ENCODE measurements around the gene SCFD1. TPM values are rescaled to one million over a fixed set of nuclear protein-coding genes. Genes with fewer than 3 reads are reported as not detected.
"Not testable (repeated sequence)": the region's sequence is repeated elsewhere in the genome, so short reads cannot be mapped to it uniquely, and the experiment has no call there.

SCFD1 gene
- total RNA-seq, 4 donors from 2014 or later = 21.5 to 30.7 (median 28.2) TPM

GRCh38 chr14:30673071-30673470 lies 51.0 kb downstream of the SCFD1 start:
- H3K4me3 ChIP-seq = no peak overlapping the region
- no peak overlapping the region for H3K27ac ChIP-seq
- peaks cover 0 to 54% of the 10 kb centered on the region in 2 donors for H3K36me3 ChIP-seq
- intact Hi-C loops (cut with DNase I; ENCODE audit: low total_unique reads) = no loop called here
- in situ Hi-C loops (cut with MboI; ENCODE audit: low sequenced_read_pairs in 4 of 4) = loop anchor here in 1 of 4 donors (25.0 kb wide), 1 partner anchor 714 kb away; no protein-coding TSS in a partner anchor
- no peaks in the 10 kb centered on the region for H3K27me3 ChIP-seq
- ATAC-seq (no peak), DNase-seq (no peak)
- TF ChIP-seq POLR2A (IDR thresholded peaks at IDR 0.05) = no peak
- no peak for TF ChIP-seq CTCF (IDR thresholded peaks at IDR 0.05 in 4 of 5, conservative IDR thresholded peaks at IDR 0.05 in 1 of 5)
- H3K9me3 ChIP-seq = no peaks in the 10 kb centered on the region
- no peaks in the 10 kb centered on the region for H3K4me1 ChIP-seq

- in situ Hi-C loops (cut with MboI; ENCODE audit: low sequenced_read_pairs in 4 of 4) (no loop called here), intact Hi-C loops (cut with DNase I; ENCODE audit: low total_unique reads) (no loop called here)
- no peaks in the 10 kb centered on the region for H3K4me1 ChIP-seq
- DNase-seq (no peak), ATAC-seq (no peak)
- H3K4me3 ChIP-seq = no peak overlapping the region
- no peaks in the 10 kb centered on the region for H3K27me3 ChIP-seq
- peaks cover 0 to 48% of the 10 kb centered on the region in 2 donors for H3K36me3 ChIP-seq
- H3K9me3 ChIP-seq = no peaks in the 10 kb centered on the region
- no peak for TF ChIP-seq POLR2A (IDR thresholded peaks at IDR 0.05)
- TF ChIP-seq CTCF (IDR thresholded peaks at IDR 0.05 in 4 of 5, conservative IDR thresholded peaks at IDR 0.05 in 1 of 5) = no peak
- H3K27ac ChIP-seq = no peak overlapping the region
Observed at GRCh38 chr14:30678926-30679431, 56.9 kb downstream of the SCFD1 start.

- Histone ChIP-seq H3K9me3 (no peaks in the 10 kb centered on the region), H3K4me1 (no peaks in the 10 kb centered on the region), H3K27me3 (no peaks in the 10 kb centered on the region), H3K36me3 (peaks cover 0 to 45% of the 10 kb centered on the region in 2 donors), H3K4me3 (no peak overlapping the region), H3K27ac (no peak overlapping the region)
- intact Hi-C loops (cut with DNase I; ENCODE audit: low total_unique reads) = no loop called here
- DNase-seq = no peak
- ATAC-seq = no peak
- in situ Hi-C loops (cut with MboI; ENCODE audit: low sequenced_read_pairs in 4 of 4) = no loop called here
- TF ChIP-seq POLR2A (IDR thresholded peaks at IDR 0.05) (no peak), CTCF (IDR thresholded peaks at IDR 0.05 in 4 of 5, conservative IDR thresholded peaks at IDR 0.05 in 1 of 5) (no peak)
Observed at GRCh38 chr14:30680036-30680435, 57.9 kb downstream of the SCFD1 start.

GRCh38 chr14:30680776-30681175 lies 58.7 kb downstream of the SCFD1 start:
- peaks cover 0 to 38% of the 10 kb centered on the region in 2 donors for H3K36me3 ChIP-seq

GRCh38 chr14:30681752-30682355 lies 59.7 kb downstream of the SCFD1 start:
- DNase-seq (no peak), ATAC-seq (no peak)
- H3K36me3 ChIP-seq = peaks cover 0 to 30% of the 10 kb centered on the region in 2 donors
- no peak overlapping the region for H3K4me3 ChIP-seq
- intact Hi-C loops (cut with DNase I; ENCODE audit: low total_unique reads) = no loop called here
- no peaks in the 10 kb centered on the region for H3K27me3 ChIP-seq
- H3K9me3 ChIP-seq = no peaks in the 10 kb centered on the region
- in situ Hi-C loops (cut with MboI; ENCODE audit: low sequenced_read_pairs in 4 of 4) = no loop called here
- no peak for TF ChIP-seq CTCF (IDR thresholded peaks at IDR 0.05 in 4 of 5, conservative IDR thresholded peaks at IDR 0.05 in 1 of 5)
- TF ChIP-seq POLR2A (IDR thresholded peaks at IDR 0.05) = no peak
- no peak overlapping the region for H3K27ac ChIP-seq
- H3K4me1 ChIP-seq = no peaks in the 10 kb centered on the region

More at GRCh38 chr14:30680776-30681175, 58.7 kb downstream of the SCFD1 start:
- H3K27me3 ChIP-seq; H3K4me3 ChIP-seq; in situ Hi-C loops (cut with MboI; ENCODE audit: low sequenced_read_pairs in 4 of 4); H3K27ac ChIP-seq; ATAC-seq; H3K9me3 ChIP-seq; intact Hi-C loops (cut with DNase I; ENCODE audit: low total_unique reads); DNase-seq; H3K4me1 ChIP-seq: not testable (repeated sequence)

GRCh38 chr14:30690487-30691355 lies 68.6 kb downstream of the SCFD1 start:
- H3K27ac ChIP-seq = peak overlapping the region in 3 of 4 donors; percentile 14 to 37 (median 25)
- H3K9me3 ChIP-seq; DNase-seq; H3K27me3 ChIP-seq; intact Hi-C loops (cut with DNase I; ENCODE audit: low total_unique reads); in situ Hi-C loops (cut with MboI; ENCODE audit: low sequenced_read_pairs in 4 of 4); ATAC-seq; H3K4me1 ChIP-seq; H3K36me3 ChIP-seq: not testable (repeated sequence)
- peak overlapping the region in 1 of 4 donors; percentile 10 for H3K4me3 ChIP-seq

Measured in gastrocnemius medialis (tissue), 4 donors.